Lung (tissue), 12 donors: Measurements from ENCODE around the gene NDUFS2. TPM values are rescaled to one million over a fixed set of nuclear protein-coding genes. Genes with fewer than 3 reads are reported as not detected.

Experiments used
- ATAC-seq: fragments of 200-7000 bp; cut with Tn5 transposase; one replicate; pipeline ENCODE4 v1.9.1; 2020; ENCODE audit warnings: moderate number of reproducible peaks; ENCODE audit not compliant: insufficient read depth, low FRiP score
- DNase-seq, 3 donors: peaks; one replicate each; pipeline ENCODE4 v3.0.0-alpha.2; 2013 to 2017
- H3K27ac ChIP-seq, 2 donors: one replicate each; pipeline ENCODE4 v1.5.1; 2013; ENCODE audit warnings: mild to moderate bottlenecking in 2 of 2, moderate library complexity in 2 of 2, control low read depth in 1 of 2, inconsistent platforms in 1 of 2, low read depth in 1 of 2, low read length in 1 of 2
- H3K27me3 ChIP-seq, 3 donors: one replicate each; pipeline ENCODE4 v1.5.1; 2013; ENCODE audit warnings: low read length in 2 of 3; ENCODE audit not compliant: control insufficient read depth in 3 of 3, insufficient read depth in 3 of 3
- H3K36me3 ChIP-seq, 4 donors: one replicate each; pipeline ENCODE4 v1.5.1; 2013; ENCODE audit warnings: low read length in 4 of 4, mild to moderate bottlenecking in 1 of 4, moderate library complexity in 1 of 4; ENCODE audit not compliant: control insufficient read depth in 4 of 4, insufficient read depth in 4 of 4
- H3K4me1 ChIP-seq, 5 donors: one replicate each; pipeline ENCODE4 v1.5.1; 2013; ENCODE audit warnings: low read length in 5 of 5, mild to moderate bottlenecking in 2 of 5, moderate library complexity in 1 of 5; ENCODE audit not compliant: control insufficient read depth in 5 of 5, insufficient read depth in 5 of 5
- H3K4me3 ChIP-seq: one replicate; pipeline ENCODE4 v1.5.1; 2013; ENCODE audit warnings: mild to moderate bottlenecking, control low read depth, moderate library complexity
- H3K9ac ChIP-seq, 2 donors: one replicate each; pipeline ENCODE4 v1.5.1; 2013; ENCODE audit warnings: low read length in 2 of 2, control low read depth in 1 of 2; ENCODE audit not compliant: insufficient read depth in 1 of 2
- H3K9me3 ChIP-seq, 4 donors: one replicate each; pipeline ENCODE4 v1.5.1; 2013; ENCODE audit warnings: low read length in 3 of 4, mild to moderate bottlenecking in 1 of 4, moderate library complexity in 1 of 4; ENCODE audit not compliant: control insufficient read depth in 4 of 4, insufficient read depth in 3 of 4
- WGBS, 2 donors: extraction: QIAGEN DNeasy Blood & Tissue Kit; methylation state at CpG; one replicate each; pipeline ENCODE4 v1.1.7; 2013; 5-methylcytosine and 5-hydroxymethylcytosine counted together
- polyA plus RNA-seq, 2 donors: library from polyadenylated mRNA; stranded (reverse); fragments of 200-250 nt; gene quantifications; one replicate each; pipeline ENCODE4 v1.2.1, GENCODE V29; 2013
- total RNA-seq, 2 donors: library from RNA; depleted of rRNA in 1 of 2; stranded (reverse); fragments of >200 nt in 1 of 2; gene quantifications; one replicate each; pipeline ENCODE4 v1.2.1, GENCODE V29; 2014 to 2021
- TF ChIP-seq, protein P1 (sequence below): IDR thresholded peaks from 2 replicates; pipeline ENCODE4 v1.5.1; 2012; ENCODE audit warnings: mild to moderate bottlenecking; ENCODE audit errors: control extremely low read depth, extremely low read depth
- donor health status: control.
- donor health status: control.
- donor health status: Bipolar disorder and iron deficiency.
- donor health status: healthy.
- donor health status: DM: yes; HTN: yes; CAD: no.

The NDUFS2 gene
- total and polyA plus RNA-seq, 4 donors = 40.2 to 104 (median 88.1) TPM

DNA sequence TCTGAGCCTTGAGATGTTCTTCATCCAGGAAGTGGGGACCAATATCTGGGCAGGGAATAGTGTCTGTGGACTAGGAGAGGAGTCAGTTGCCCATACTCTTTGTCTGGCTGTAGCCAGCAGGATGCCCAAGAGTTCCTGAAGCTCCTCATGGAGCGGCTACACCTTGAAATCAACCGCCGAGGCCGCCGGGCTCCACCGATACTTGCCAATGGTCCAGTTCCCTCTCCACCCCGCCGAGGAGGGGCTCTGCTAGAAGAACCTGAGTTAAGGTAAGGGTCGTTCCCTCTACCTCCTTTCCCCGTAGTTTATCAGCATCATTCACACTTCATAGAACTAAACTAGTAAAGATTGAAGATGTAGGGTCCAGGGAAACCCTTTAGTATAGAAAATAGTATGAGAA, 39.4 kb upstream of the NDUFS2 start:
- peaks cover 2 to 33% (median 11%) of the 10 kb centered on the region in 5 donors for H3K4me1 ChIP-seq
- H3K9ac ChIP-seq = no peak overlapping the region
- H3K36me3 ChIP-seq = peaks cover 0 to 23% (median 9%) of the 10 kb centered on the region in 4 donors
- 94 to 95% methylated on average over 10 of the region's 10 CpGs for WGBS, 2 donors
- H3K4me3 ChIP-seq = no peak overlapping the region
- no peak for ATAC-seq
- TF ChIP-seq, protein P1, sequence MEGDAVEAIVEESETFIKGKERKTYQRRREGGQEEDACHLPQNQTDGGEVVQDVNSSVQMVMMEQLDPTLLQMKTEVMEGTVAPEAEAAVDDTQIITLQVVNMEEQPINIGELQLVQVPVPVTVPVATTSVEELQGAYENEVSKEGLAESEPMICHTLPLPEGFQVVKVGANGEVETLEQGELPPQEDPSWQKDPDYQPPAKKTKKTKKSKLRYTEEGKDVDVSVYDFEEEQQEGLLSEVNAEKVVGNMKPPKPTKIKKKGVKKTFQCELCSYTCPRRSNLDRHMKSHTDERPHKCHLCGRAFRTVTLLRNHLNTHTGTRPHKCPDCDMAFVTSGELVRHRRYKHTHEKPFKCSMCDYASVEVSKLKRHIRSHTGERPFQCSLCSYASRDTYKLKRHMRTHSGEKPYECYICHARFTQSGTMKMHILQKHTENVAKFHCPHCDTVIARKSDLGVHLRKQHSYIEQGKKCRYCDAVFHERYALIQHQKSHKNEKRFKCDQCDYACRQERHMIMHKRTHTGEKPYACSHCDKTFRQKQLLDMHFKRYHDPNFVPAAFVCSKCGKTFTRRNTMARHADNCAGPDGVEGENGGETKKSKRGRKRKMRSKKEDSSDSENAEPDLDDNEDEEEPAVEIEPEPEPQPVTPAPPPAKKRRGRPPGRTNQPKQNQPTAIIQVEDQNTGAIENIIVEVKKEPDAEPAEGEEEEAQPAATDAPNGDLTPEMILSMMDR = no peak
- H3K27me3 ChIP-seq = no peaks in the 10 kb centered on the region
- no peak overlapping the region for H3K27ac ChIP-seq
- H3K9me3 ChIP-seq = no peaks in the 10 kb centered on the region
- DNase-seq = no peak

DNA sequence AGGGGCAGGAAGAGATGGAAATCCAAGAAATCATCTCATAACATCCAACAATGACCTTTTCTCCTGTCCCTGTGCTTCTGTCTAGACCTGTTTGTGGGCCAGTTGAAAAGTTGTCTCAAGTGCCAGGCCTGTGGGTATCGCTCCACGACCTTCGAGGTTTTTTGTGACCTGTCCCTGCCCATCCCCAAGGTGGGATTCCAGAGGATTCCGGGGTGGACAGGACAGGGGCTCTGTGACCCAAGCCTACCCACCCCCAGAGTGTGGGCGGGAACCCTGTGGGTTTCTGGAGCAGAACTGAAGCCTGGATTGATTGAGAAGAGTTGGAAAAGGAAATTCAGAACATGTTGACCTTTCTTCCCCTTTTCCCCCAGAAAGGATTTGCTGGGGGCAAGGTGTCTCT, 38.4 kb upstream of the NDUFS2 start:
- Histone ChIP-seq H3K27ac (no peak overlapping the region), H3K27me3 (no peaks in the 10 kb centered on the region), H3K4me1 (peaks cover 0 to 31% (median 11%) of the 10 kb centered on the region in 5 donors), H3K9ac (no peak overlapping the region), H3K9me3 (no peaks in the 10 kb centered on the region), H3K36me3 (peaks cover 0 to 19% (median 9%) of the 10 kb centered on the region in 4 donors), H3K4me3 (no peak overlapping the region)
- DNase-seq = no peak
- 91 to 93% methylated on average over 5 of the region's 5 CpGs for WGBS, 2 donors
- TF ChIP-seq, protein P1 = no peak
- ATAC-seq = no peak

DNA sequence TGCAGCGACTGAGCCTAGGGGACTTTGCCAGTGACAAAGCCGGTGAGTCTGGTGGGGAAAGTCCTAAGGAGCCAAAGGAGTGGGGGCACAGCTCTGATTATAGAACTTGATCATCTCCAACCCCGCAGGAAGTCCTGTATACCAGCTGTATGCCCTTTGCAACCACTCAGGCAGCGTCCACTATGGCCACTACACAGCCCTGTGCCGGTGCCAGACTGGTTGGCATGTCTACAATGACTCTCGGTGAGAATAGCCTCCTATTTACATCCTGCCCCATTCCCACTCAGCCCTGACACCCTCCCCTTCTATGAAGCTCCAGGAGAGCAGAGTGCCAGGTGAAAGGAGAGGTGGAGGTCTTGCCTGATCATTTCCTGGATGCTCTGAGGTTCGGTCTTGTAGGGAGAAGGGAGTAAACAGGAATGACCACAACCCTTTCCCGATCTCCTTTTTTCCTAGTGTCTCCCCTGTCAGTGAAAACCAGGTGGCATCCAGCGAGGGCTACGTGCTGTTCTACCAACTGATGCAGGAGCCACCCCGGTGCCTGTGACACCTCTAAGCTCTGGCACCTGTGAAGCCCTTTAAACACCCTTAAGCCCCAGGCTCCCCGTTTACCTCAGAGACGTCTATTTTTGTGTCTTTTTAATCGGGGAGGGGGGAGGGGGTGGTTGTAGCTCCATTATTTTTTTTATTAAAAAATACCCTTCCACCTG, 37.1 kb upstream of the NDUFS2 start:
- DNase-seq = no peak
- TF ChIP-seq, protein P1 = no peak
- no peak for ATAC-seq
- Histone ChIP-seq H3K4me3 (no peak overlapping the region), H3K27me3 (no peaks in the 10 kb centered on the region), H3K9ac (peak overlapping the region in 1 of 2 donors; percentile 67), H3K9me3 (no peaks in the 10 kb centered on the region), H3K27ac (peak overlapping the region; percentile 86 to 94), H3K36me3 (peaks cover 0 to 25% (median 11%) of the 10 kb centered on the region in 4 donors), H3K4me1 (peaks cover 0 to 25% (median 10%) of the 10 kb centered on the region in 5 donors)
- 66 to 73% methylated on average over 14 of the region's 14 CpGs for WGBS, 2 donors
